ENCODE results near the gene UBE2I. TPM values are rescaled to one million over a fixed set of nuclear protein-coding genes. Genes with fewer than 3 reads are reported as not detected.

The UBE2I gene
- total RNA-seq, 1 donor: 49.2 TPM

- no peak overlapping the region for H3K4me3 ChIP-seq (ENCODE audit: insufficient read depth, low read length)
- no peak overlapping the region for H2AFZ ChIP-seq (ENCODE audit: low read length)
- no peaks in the 10 kb centered on the region for H3K79me2 ChIP-seq (ENCODE audit: insufficient read depth, low read length)
- no peaks in the 10 kb centered on the region for H4K20me1 ChIP-seq (ENCODE audit: insufficient read depth, low read length)
- H3K4me2 ChIP-seq (ENCODE audit: insufficient read depth, low read length): no peak overlapping the region
- H3K36me3 ChIP-seq (ENCODE audit: insufficient read depth, low read length): no peaks in the 10 kb centered on the region
- no peak overlapping the region for H3K27ac ChIP-seq (ENCODE audit: low read depth, low read length)
- no peak for DNase-seq (ENCODE audit: insufficient read length, low spot score, missing footprints)
- peaks cover 9% of the 10 kb centered on the region for H3K27me3 ChIP-seq (ENCODE audit: insufficient read depth, low read length)
- no peaks in the 10 kb centered on the region for H3K4me1 ChIP-seq (ENCODE audit: insufficient read depth, low read length)
- H3K9me3 ChIP-seq (ENCODE audit: low read depth, low read length): no peaks in the 10 kb centered on the region
- TF ChIP-seq CTCF (IDR thresholded peaks at IDR 0.05; ENCODE audit: extremely low read depth, low read depth, low read length): no peak
Measured at GRCh38 chr16:1340730-1341494, 31.5 kb downstream of the UBE2I start.

- H2AFZ ChIP-seq (ENCODE audit: low read length): no peak overlapping the region
- H3K27ac ChIP-seq (ENCODE audit: low read depth, low read length): no peak overlapping the region
- no peak for TF ChIP-seq CTCF (IDR thresholded peaks at IDR 0.05; ENCODE audit: extremely low read depth, low read depth, low read length)
- no peaks in the 10 kb centered on the region for H3K36me3 ChIP-seq (ENCODE audit: insufficient read depth, low read length)
- DNase-seq (ENCODE audit: insufficient read length, low spot score, missing footprints): no peak
- H3K4me1 ChIP-seq (ENCODE audit: insufficient read depth, low read length): no peaks in the 10 kb centered on the region
- H3K4me3 ChIP-seq (ENCODE audit: insufficient read depth, low read length): no peak overlapping the region
- no peaks in the 10 kb centered on the region for H3K9me3 ChIP-seq (ENCODE audit: low read depth, low read length)
- H3K79me2 ChIP-seq (ENCODE audit: insufficient read depth, low read length): no peaks in the 10 kb centered on the region
- no peaks in the 10 kb centered on the region for H4K20me1 ChIP-seq (ENCODE audit: insufficient read depth, low read length)
- peaks cover 5% of the 10 kb centered on the region for H3K27me3 ChIP-seq (ENCODE audit: insufficient read depth, low read length)
- no peak overlapping the region for H3K4me2 ChIP-seq (ENCODE audit: insufficient read depth, low read length)
Measured at GRCh38 chr16:1341495-1342420, 32.3 kb downstream of the UBE2I start.

GRCh38 chr16:1342526-1343427 is 33.3 kb downstream of the UBE2I start:
- Histone ChIP-seq H3K27ac (ENCODE audit: low read depth, low read length) (no peak overlapping the region), H3K36me3 (ENCODE audit: insufficient read depth, low read length) (no peaks in the 10 kb centered on the region), H3K4me3 (ENCODE audit: insufficient read depth, low read length) (no peak overlapping the region), H3K4me2 (ENCODE audit: insufficient read depth, low read length) (no peak overlapping the region), H2AFZ (ENCODE audit: low read length) (no peak overlapping the region), H3K27me3 (ENCODE audit: insufficient read depth, low read length) (peaks cover 5% of the 10 kb centered on the region), H3K79me2 (ENCODE audit: insufficient read depth, low read length) (no peaks in the 10 kb centered on the region), H3K4me1 (ENCODE audit: insufficient read depth, low read length) (no peaks in the 10 kb centered on the region), H3K9me3 (ENCODE audit: low read depth, low read length) (no peaks in the 10 kb centered on the region), H4K20me1 (ENCODE audit: insufficient read depth, low read length) (no peaks in the 10 kb centered on the region)
- TF ChIP-seq CTCF (IDR thresholded peaks at IDR 0.05; ENCODE audit: extremely low read depth, low read depth, low read length): no peak
- DNase-seq (ENCODE audit: insufficient read length, low spot score, missing footprints): peak; percentile 98
